ENCODE data around the gene MAP1B. TPM values are rescaled to one million over a fixed set of nuclear protein-coding genes. Genes with fewer than 3 reads are reported as not detected.

Gene MAP1B
- polyA plus RNA-seq, 1 donor (not counting 4 experiments of a cell fraction or from before 2014, with no cell fraction given), result 3.3 TPM

GRCh38 chr5:72107901-72108201 lies 576 bp downstream of the MAP1B start:
- H3K9me3 ChIP-seq (ENCODE audit: control insufficient read depth, low read depth, low read length), result no peaks in the 10 kb centered on the region
- FAIRE-seq, result no peak

GRCh38 chr5:72108202-72109061 lies 1.2 kb downstream of the MAP1B start:
- DNase-seq (ENCODE audit: low read depth, low spot score) (no peak), FAIRE-seq (no peak)
- Histone ChIP-seq H3K36me3 (ENCODE audit: control insufficient read depth in 2 of 2, extremely low read depth in 1 of 2, insufficient read depth in 2 of 2, low read length in 2 of 2) (peaks cover 0 to 1% of the 10 kb centered on the region in 2 experiments), H3K27me3 (ENCODE audit: control insufficient read depth, extremely low read depth, insufficient read depth, low read length) (peaks cover 17% of the 10 kb centered on the region), H3K9ac (ENCODE audit: control insufficient read depth, extremely low read depth, insufficient read depth, low read length) (peak overlapping the region; percentile 60), H3K9me3 (ENCODE audit: control insufficient read depth, low read depth, low read length) (no peaks in the 10 kb centered on the region), H3K4me2 (ENCODE audit: control insufficient read depth, extremely low read depth, insufficient read depth, low read depth, low read length) (peak overlapping the region; percentile 88), H3K79me2 (ENCODE audit: control insufficient read depth, insufficient read depth, low read length) (no peaks in the 10 kb centered on the region), H3K9me1 (ENCODE audit: control insufficient read depth, extremely low read depth, insufficient read depth, low read length) (no peaks in the 10 kb centered on the region), H2AFZ (ENCODE audit: control insufficient read depth, low read length) (peak overlapping the region; percentile 61), H3K4me3 (ENCODE audit: control insufficient read depth in 2 of 3, extremely low read depth in 1 of 3, insufficient read depth in 2 of 3, low read depth in 1 of 3, low read length in 3 of 3) (peak overlapping the region; percentile 52 to 79 (median 67)), H4K20me1 (ENCODE audit: control insufficient read depth, extremely low read depth, insufficient read depth, low read length) (no peaks in the 10 kb centered on the region), H3K4me1 (ENCODE audit: control insufficient read depth, extremely low read depth, insufficient read depth, low read length) (peaks cover 2% of the 10 kb centered on the region), H3K27ac (ENCODE audit: control insufficient read depth, insufficient read depth, low read length) (no peak overlapping the region)
- TF ChIP-seq EZH2 (IDR thresholded peaks at IDR 0.05; ENCODE audit: low read length) (peak; percentile 15), CTCF (optimal IDR thresholded peaks at IDR 0.05 in 1 of 3, IDR thresholded peaks at IDR 0.05 in 1 of 3, conservative IDR thresholded peaks at IDR 0.05 in 1 of 3; ENCODE audit: extremely low read depth in 1 of 3, insufficient read depth in 2 of 3, low read length in 3 of 3) (no peak)
- dilution Hi-C loops (cut with MboI; ENCODE audit: extremely low pct_ligation_motif_present, low sequenced_read_pairs), result no loop called here

More at GRCh38 chr5:72107901-72108201, 576 bp downstream of the MAP1B start:
- peaks cover 17% of the 10 kb centered on the region for H3K27me3 ChIP-seq (ENCODE audit: control insufficient read depth, extremely low read depth, insufficient read depth, low read length)
- no peak for DNase-seq (ENCODE audit: low read depth, low spot score)
- dilution Hi-C loops (cut with MboI; ENCODE audit: extremely low pct_ligation_motif_present, low sequenced_read_pairs), result no loop called here
- no peaks in the 10 kb centered on the region for H4K20me1 ChIP-seq (ENCODE audit: control insufficient read depth, extremely low read depth, insufficient read depth, low read length)
- H2AFZ ChIP-seq (ENCODE audit: control insufficient read depth, low read length), result peak overlapping the region; percentile 39
- H3K27ac ChIP-seq (ENCODE audit: control insufficient read depth, insufficient read depth, low read length), result no peak overlapping the region
- peak overlapping the region; percentile 88 for H3K4me2 ChIP-seq (ENCODE audit: control insufficient read depth, extremely low read depth, insufficient read depth, low read depth, low read length)
- peak overlapping the region; percentile 60 for H3K9ac ChIP-seq (ENCODE audit: control insufficient read depth, extremely low read depth, insufficient read depth, low read length)
- H3K4me3 ChIP-seq (ENCODE audit: control insufficient read depth in 2 of 3, extremely low read depth in 1 of 3, insufficient read depth in 2 of 3, low read depth in 1 of 3, low read length in 3 of 3), result peak overlapping the region; percentile 52 to 79 (median 67)
- H3K36me3 ChIP-seq (ENCODE audit: control insufficient read depth in 2 of 2, extremely low read depth in 1 of 2, insufficient read depth in 2 of 2, low read length in 2 of 2), result peaks cover 0 to 1% of the 10 kb centered on the region in 2 experiments
- peaks cover 2% of the 10 kb centered on the region for H3K4me1 ChIP-seq (ENCODE audit: control insufficient read depth, extremely low read depth, insufficient read depth, low read length)
- TF ChIP-seq EZH2 (IDR thresholded peaks at IDR 0.05; ENCODE audit: low read length) (peak; percentile 53), CTCF (optimal IDR thresholded peaks at IDR 0.05 in 1 of 3, IDR thresholded peaks at IDR 0.05 in 1 of 3, conservative IDR thresholded peaks at IDR 0.05 in 1 of 3; ENCODE audit: extremely low read depth in 1 of 3, insufficient read depth in 2 of 3, low read length in 3 of 3) (no peak)
- H3K79me2 ChIP-seq (ENCODE audit: control insufficient read depth, insufficient read depth, low read length), result no peaks in the 10 kb centered on the region
- H3K9me1 ChIP-seq (ENCODE audit: control insufficient read depth, extremely low read depth, insufficient read depth, low read length), result no peaks in the 10 kb centered on the region
